Natural killer cell treated with Interleukin-12 subunit alpha and Interleukin-12 subunit beta and Interleukin-15 and Interleukin-18, amount 100 ng/mL, for 72 hours (primary cell): Measurements from ENCODE around the gene LOC128125822.

ENCODE experiments used
- ATAC-seq, 2 donors: fragments of 150-1000 bp; cut with Tn5 transposase in 1 of 2; sonication (Bioruptor Pico), chemical (Tn5 transposase) in 1 of 2; 2 replicates each; pipeline ENCODE4 v1.10.0; 2021
- DNase-seq: peaks from one replicate; pipeline ENCODE4 v3.0.0; 2022; ENCODE audit warnings: low spot score
- H3K27ac Mint-ChIP-seq, 2 donors: 1 replicate in 1 of 2; 2 replicates in 1 of 2; pipeline ENCODE4 v1.8.0; 2022; ENCODE audit warnings: mixed read lengths in 2 of 2, mild to moderate bottlenecking in 1 of 2, moderate library complexity in 1 of 2
- H3K27me3 Mint-ChIP-seq, 2 donors: 1 replicate in 1 of 2; 2 replicates in 1 of 2; pipeline ENCODE4 v1.8.0; 2022; ENCODE audit warnings: mixed read lengths in 2 of 2
- H3K36me3 Mint-ChIP-seq: one replicate; pipeline ENCODE4 v1.8.0; 2022; ENCODE audit warnings: mixed read lengths
- H3K4me1 Mint-ChIP-seq, 2 donors: 1 replicate in 1 of 2; 2 replicates in 1 of 2; pipeline ENCODE4 v1.8.0; 2022; ENCODE audit warnings: low read depth in 2 of 2, mixed read lengths in 2 of 2, mild to moderate bottlenecking in 1 of 2
- H3K4me3 Mint-ChIP-seq: one replicate; pipeline ENCODE4 v1.8.0; 2022; ENCODE audit warnings: mixed read lengths
- H3K9me3 Mint-ChIP-seq: 2 replicates; pipeline ENCODE4 v1.8.0; 2022; ENCODE audit warnings: mixed read lengths

The LOC128125822 gene

GRCh38 chr6:63538550-63538949 lies 33.7 kb upstream of the LOC128125822 start:
- H3K4me3 Mint-ChIP-seq, result no peak overlapping the region
- no peak overlapping the region for H3K27ac Mint-ChIP-seq
- H3K27me3 Mint-ChIP-seq, result peaks cover 15 to 22% of the 10 kb centered on the region in 2 donors
- no peak for DNase-seq
- H3K36me3 Mint-ChIP-seq, result peaks cover 6% of the 10 kb centered on the region
- no peak for ATAC-seq
- H3K4me1 Mint-ChIP-seq, result peaks cover 2 to 4% of the 10 kb centered on the region in 2 donors
- peaks cover 4% of the 10 kb centered on the region for H3K9me3 Mint-ChIP-seq

DNA sequence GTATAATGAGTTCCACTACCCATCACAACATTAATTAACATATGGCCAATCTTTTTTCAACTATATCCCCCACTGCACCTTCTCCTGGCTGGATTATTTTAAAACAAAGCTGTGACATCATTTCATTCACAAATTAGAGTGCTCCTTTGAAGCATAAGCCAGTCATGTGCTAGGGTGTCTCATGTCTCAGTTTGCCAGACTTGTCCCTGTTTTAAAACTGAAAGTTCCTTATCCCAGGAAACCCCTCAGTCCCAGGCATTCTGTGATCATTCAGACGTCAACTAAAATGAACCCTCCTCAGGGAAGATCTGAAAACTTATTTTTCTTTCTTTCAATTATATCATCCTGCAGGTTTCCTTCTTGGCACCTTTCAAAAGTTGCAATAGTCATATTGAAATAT lies 29.3 kb upstream of the LOC128125822 start:
- H3K27me3 Mint-ChIP-seq, result peaks cover 23 to 36% of the 10 kb centered on the region in 2 donors
- DNase-seq (no peak), ATAC-seq (no peak)
- H3K4me3 Mint-ChIP-seq, result no peak overlapping the region
- H3K36me3 Mint-ChIP-seq, result peaks cover 6% of the 10 kb centered on the region
- no peaks in the 10 kb centered on the region for H3K4me1 Mint-ChIP-seq
- H3K27ac Mint-ChIP-seq, result no peak overlapping the region
- peaks cover 4% of the 10 kb centered on the region for H3K9me3 Mint-ChIP-seq

DNA sequence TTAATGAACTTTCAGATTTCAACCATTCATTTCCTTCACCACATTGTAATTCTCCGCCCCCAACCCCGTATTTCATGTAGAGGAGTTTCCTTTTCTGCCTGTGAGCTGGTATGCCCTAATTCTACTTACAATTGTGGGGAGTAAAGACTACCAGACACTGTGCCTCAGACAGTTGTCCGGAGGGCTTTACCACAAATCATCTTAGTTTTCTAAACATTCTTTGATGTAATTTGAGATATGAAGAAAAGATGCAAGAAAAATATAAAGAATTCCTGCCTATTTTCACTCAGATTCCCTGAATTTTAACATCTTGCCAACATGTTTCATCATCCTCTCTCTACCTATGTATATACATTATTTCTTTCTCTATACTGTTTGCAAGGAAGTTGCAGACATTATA lies 28.3 kb upstream of the LOC128125822 start:
- Mint-ChIP-seq H3K9me3 (peaks cover 4% of the 10 kb centered on the region), H3K4me1 (no peaks in the 10 kb centered on the region), H3K27ac (no peak overlapping the region), H3K4me3 (no peak overlapping the region), H3K36me3 (peaks cover 6% of the 10 kb centered on the region), H3K27me3 (peaks cover 25 to 40% of the 10 kb centered on the region in 2 donors)
- ATAC-seq, result no peak
- DNase-seq, result no peak

DNA sequence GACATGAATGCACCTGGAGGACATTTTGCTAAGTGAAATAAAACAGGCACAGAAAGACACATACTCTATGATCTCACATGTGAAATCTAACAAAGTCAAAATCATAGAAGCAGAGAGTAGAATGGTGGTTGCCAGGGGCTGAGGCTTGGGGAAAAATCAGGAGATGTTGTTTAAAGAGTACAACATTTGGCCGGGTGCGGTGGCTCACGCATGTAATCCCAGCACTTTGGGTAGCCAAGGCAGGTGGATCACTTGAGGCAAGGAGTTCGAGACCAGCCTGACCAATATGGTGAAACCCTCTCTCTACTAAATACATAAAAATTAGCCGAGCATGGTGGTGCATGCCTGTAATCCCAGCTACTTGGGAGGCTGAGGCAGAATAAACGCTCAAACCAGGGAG lies 26.0 kb upstream of the LOC128125822 start:
- Mint-ChIP-seq H3K9me3 (peaks cover 4% of the 10 kb centered on the region), H3K27me3 (peaks cover 20 to 40% of the 10 kb centered on the region in 2 donors), H3K4me1 (no peaks in the 10 kb centered on the region), H3K27ac (no peak overlapping the region), H3K36me3 (peaks cover 6% of the 10 kb centered on the region), H3K4me3 (no peak overlapping the region)
- DNase-seq (no peak), ATAC-seq (no peak)

DNA sequence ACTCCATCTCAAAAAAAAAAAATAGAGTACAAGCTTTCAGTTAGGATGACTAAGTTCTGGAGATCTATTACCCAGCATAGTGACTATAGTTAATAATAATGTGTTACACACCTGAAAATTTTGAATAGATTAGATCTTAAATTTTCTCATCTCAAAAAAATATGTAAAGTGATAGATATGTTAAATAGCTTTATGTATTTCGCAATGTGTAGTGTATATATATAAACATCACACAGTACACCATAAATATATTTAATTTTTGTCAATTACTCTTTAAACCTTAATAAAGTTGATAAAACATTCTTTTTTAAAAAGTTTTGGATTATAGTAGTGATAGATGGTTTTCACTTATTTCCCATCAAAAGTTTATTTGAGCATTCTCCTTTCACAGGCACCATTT lies 25.6 kb upstream of the LOC128125822 start:
- Mint-ChIP-seq H3K36me3 (peaks cover 6% of the 10 kb centered on the region), H3K9me3 (peaks cover 4% of the 10 kb centered on the region), H3K4me3 (no peak overlapping the region), H3K4me1 (no peaks in the 10 kb centered on the region), H3K27me3 (peaks cover 18 to 36% of the 10 kb centered on the region in 2 donors), H3K27ac (no peak overlapping the region)
- ATAC-seq (no peak), DNase-seq (no peak)

DNA sequence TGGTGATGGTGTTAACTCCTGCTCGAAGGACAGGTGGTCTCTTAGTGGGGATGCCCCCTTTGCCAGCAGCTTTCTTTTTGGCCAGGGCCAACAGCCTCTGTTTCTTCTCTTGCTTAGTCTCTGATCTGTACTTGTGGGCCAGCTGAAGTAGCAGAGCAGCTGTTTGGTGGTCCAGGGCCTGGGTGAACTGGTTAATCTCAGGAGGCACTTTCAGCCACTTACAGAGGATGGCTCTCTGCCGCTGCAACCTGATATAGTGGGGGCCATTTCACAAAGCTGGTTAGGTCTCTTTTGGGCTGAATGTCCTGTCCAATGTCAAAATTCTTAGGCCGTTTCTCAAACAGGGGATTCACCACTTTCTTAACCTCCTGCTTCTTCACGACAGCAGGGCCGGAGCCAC lies 23.2 kb upstream of the LOC128125822 start:
- Mint-ChIP-seq H3K27me3 (peaks cover 12 to 13% of the 10 kb centered on the region in 2 donors), H3K4me3 (no peak overlapping the region), H3K4me1 (peaks cover 0 to 3% of the 10 kb centered on the region in 2 donors), H3K27ac (no peak overlapping the region), H3K9me3 (no peaks in the 10 kb centered on the region), H3K36me3 (no peaks in the 10 kb centered on the region)
- ATAC-seq (no peak), DNase-seq (no peak)

- ATAC-seq, result no peak
- Mint-ChIP-seq H3K4me3 (no peak overlapping the region), H3K4me1 (peaks cover 0 to 3% of the 10 kb centered on the region in 2 donors)
These were observed 19.1 kb upstream of the LOC128125822 start for GRCh38 chr6:63553208-63553607.

DNA sequence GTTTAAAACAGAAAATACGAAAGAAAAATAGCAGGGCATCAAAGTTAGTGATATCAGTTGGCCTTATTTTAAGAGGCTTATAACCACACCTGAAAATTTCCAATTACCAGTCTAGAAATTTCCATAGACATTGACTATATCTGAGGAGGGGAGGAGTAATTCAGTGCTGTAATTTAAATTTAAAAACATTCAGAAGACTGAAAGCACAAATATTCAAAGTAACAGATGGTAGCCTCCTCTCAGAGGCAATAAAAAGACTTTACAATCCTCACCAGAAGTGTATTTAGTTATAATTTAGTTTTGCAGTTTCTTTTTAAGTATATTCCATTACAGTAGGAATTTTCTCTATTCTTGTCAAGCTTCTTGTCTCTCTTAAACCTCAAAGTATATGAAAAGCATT lies 18.4 kb upstream of the LOC128125822 start:
- DNase-seq, result no peak
- no peak overlapping the region for H3K4me3 Mint-ChIP-seq
- H3K27me3 Mint-ChIP-seq, result peaks cover 14 to 17% of the 10 kb centered on the region in 2 donors
- no peak overlapping the region for H3K27ac Mint-ChIP-seq
- no peaks in the 10 kb centered on the region for H3K36me3 Mint-ChIP-seq
- no peak for ATAC-seq
- peaks cover 0 to 3% of the 10 kb centered on the region in 2 donors for H3K4me1 Mint-ChIP-seq
- no peaks in the 10 kb centered on the region for H3K9me3 Mint-ChIP-seq

More at GRCh38 chr6:63553208-63553607, 19.1 kb upstream of the LOC128125822 start:
- Mint-ChIP-seq H3K36me3 (no peaks in the 10 kb centered on the region), H3K27ac (no peak overlapping the region), H3K27me3 (peaks cover 9 to 12% of the 10 kb centered on the region in 2 donors), H3K9me3 (no peaks in the 10 kb centered on the region)
- DNase-seq, result no peak

- Mint-ChIP-seq H3K9me3 (no peaks in the 10 kb centered on the region), H3K27ac (no peak overlapping the region), H3K4me1 (peaks cover 0 to 3% of the 10 kb centered on the region in 2 donors), H3K27me3 (peaks cover 16 to 17% of the 10 kb centered on the region in 2 donors), H3K4me3 (no peak overlapping the region), H3K36me3 (no peaks in the 10 kb centered on the region)
- ATAC-seq (no peak), DNase-seq (no peak)
These were observed 17.5 kb upstream of the LOC128125822 start for GRCh38 chr6:63554782-63555181.

GRCh38 chr6:63556369-63556768 lies 15.9 kb upstream of the LOC128125822 start:
- Mint-ChIP-seq H3K9me3 (no peaks in the 10 kb centered on the region), H3K36me3 (no peaks in the 10 kb centered on the region), H3K27me3 (peaks cover 16 to 19% of the 10 kb centered on the region in 2 donors), H3K4me3 (no peak overlapping the region), H3K4me1 (peaks cover 0 to 3% of the 10 kb centered on the region in 2 donors), H3K27ac (no peak overlapping the region)
- DNase-seq (no peak), ATAC-seq (no peak)

DNA sequence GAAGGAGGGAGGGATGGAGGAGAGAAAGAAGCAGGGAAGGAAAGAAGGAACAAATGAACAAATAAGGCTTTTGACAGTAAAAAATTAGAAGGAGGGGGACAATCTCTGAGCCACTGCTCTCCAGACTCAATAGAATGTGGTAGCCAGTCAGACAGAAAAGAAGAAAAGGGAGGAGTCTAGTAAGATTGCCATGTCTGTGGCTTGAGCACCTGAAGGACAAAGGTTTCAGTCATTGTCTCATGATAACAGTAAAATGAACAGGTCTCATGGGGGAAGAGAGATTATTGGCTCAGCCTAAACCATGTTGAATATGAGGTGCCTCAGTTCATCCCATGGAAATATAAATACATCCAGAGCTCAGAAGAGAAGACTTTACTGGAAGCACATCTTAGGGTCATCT lies 14.0 kb upstream of the LOC128125822 start:
- no peaks in the 10 kb centered on the region for H3K9me3 Mint-ChIP-seq

DNA sequence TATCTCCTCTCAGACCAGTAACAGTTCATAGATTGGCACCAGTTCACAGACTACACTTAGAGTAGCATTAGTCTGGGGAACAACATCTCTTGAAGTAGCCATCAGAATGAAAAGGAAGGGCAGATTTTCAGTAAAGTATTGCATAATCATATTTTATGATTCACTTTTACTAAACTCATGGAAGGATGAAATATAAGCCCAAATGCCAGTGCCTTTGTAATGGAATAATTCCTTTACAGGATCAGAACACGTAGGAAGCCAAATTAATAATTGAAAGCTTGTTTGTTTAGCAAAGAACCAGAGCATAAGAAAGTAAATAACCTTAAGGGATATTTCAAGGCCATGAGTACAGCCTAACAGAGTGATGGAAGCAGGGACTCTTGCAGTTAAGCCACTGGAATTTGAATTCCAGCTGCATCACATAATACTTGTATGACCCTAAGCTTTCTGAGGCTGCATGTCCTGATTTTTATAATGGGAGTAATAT lies 11.4 kb upstream of the LOC128125822 start:
- Mint-ChIP-seq H3K36me3 (no peaks in the 10 kb centered on the region), H3K9me3 (no peaks in the 10 kb centered on the region)

More for the DNA sequence above, 14.0 kb upstream of the LOC128125822 start:
- Mint-ChIP-seq H3K4me3 (no peak overlapping the region), H3K36me3 (no peaks in the 10 kb centered on the region), H3K4me1 (peaks cover 0 to 3% of the 10 kb centered on the region in 2 donors), H3K27me3 (peaks cover 22 to 25% of the 10 kb centered on the region in 2 donors), H3K27ac (no peak overlapping the region)
- no peak for DNase-seq
- no peak for ATAC-seq

DNA sequence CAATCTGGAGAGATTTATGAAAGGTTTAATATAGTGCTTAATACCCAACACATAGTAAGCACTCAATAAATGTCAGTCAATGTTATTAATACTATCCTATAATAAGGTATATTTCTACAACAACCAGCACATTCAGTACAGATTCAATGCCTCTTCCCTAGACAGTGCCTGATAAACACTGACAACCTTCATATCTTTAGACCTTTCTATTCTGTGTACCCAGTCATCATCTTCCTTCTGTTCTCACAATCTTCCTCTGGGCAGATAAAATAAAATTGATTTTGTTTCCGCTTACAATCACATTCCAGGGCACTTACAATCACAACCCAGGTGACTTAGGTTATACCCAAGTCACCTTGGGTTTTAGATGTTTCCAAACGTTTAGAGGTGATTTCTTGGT lies 11.0 kb upstream of the LOC128125822 start:
- no peak for DNase-seq
- Mint-ChIP-seq H3K4me3 (no peak overlapping the region), H3K4me1 (no peaks in the 10 kb centered on the region), H3K36me3 (no peaks in the 10 kb centered on the region), H3K27me3 (peaks cover 22 to 25% of the 10 kb centered on the region in 2 donors), H3K27ac (no peak overlapping the region), H3K9me3 (no peaks in the 10 kb centered on the region)
- ATAC-seq, result no peak

More for the DNA sequence above, 11.4 kb upstream of the LOC128125822 start:
- Mint-ChIP-seq H3K27ac (no peak overlapping the region), H3K27me3 (peaks cover 22 to 27% of the 10 kb centered on the region in 2 donors), H3K4me1 (no peaks in the 10 kb centered on the region), H3K4me3 (no peak overlapping the region)
- no peak for ATAC-seq
- no peak for DNase-seq

- H3K9me3 Mint-ChIP-seq, result no peaks in the 10 kb centered on the region
- peaks cover 15 to 16% of the 10 kb centered on the region in 2 donors for H3K27me3 Mint-ChIP-seq
- no peak overlapping the region for H3K4me3 Mint-ChIP-seq
- H3K36me3 Mint-ChIP-seq, result no peaks in the 10 kb centered on the region
- DNase-seq (no peak), ATAC-seq (no peak)
- H3K27ac Mint-ChIP-seq, result no peak overlapping the region
- H3K4me1 Mint-ChIP-seq, result no peaks in the 10 kb centered on the region
These were observed 9.0 kb upstream of the LOC128125822 start for GRCh38 chr6:63563235-63563634.
